Caco-2 (cell line): ENCODE results near the gene SYT11. TPM values are rescaled to one million over a fixed set of nuclear protein-coding genes. Genes with fewer than 3 reads are reported as not detected.

Source experiments
- BruUV-seq: library from RNA; stranded (reverse); fragments of 400-500 nt; replicated peaks from 2 replicates; lab custom pipeline; 2021; lab: Mats Ljungman, UMichigan
- CTCF ChIA-PET: fragments of 300-600 bp; sonication (Branson Sonifier 250); formaldehyde crosslinking; loops from one replicate; lab custom pipeline; 2022; ENCODE audit warnings: antibody characterized with exemption; lab: Charles Lee
- POLR2A ChIA-PET: fragments of 300-600 bp; sonication (Branson Sonifier 250); formaldehyde crosslinking; loops from one replicate; lab custom pipeline; 2022; ENCODE audit warnings: antibody characterized with exemption; lab: Charles Lee
- DNase-seq, 2 experiments: peaks; one replicate each; pipeline versions ENCODE4 v3.0.0 to v3.0.0-alpha.2; 2020 to 2022
- H3K27me3 ChIP-seq: replicated peaks from 2 replicates; pipeline ENCODE4 v1.6.0; 2011; ENCODE audit warnings: low read length; ENCODE audit not compliant: control insufficient read depth, insufficient read depth
- H3K36me3 ChIP-seq: 2 replicates; pipeline ENCODE4 v1.5.1; 2011; ENCODE audit warnings: low read length; ENCODE audit not compliant: control insufficient read depth, insufficient read depth
- H3K4me1 ChIP-seq: fragments of 250-450 bp; sonication (Bioruptor Pico); 2 replicates; pipeline ENCODE4 v1.5.1; 2020; ENCODE audit warnings: mild to moderate bottlenecking
- H3K4me3 ChIP-seq: 2 replicates; pipeline ENCODE4 v1.5.1; 2011; ENCODE audit warnings: low read depth, mild to moderate bottlenecking, control low read depth, low read length
- H3K9me3 ChIP-seq: fragments of 250-450 bp; sonication (Bioruptor Pico); 2 replicates; pipeline ENCODE4 v1.5.1; 2020; ENCODE audit warnings: mild to moderate bottlenecking, moderate library complexity
- H3K27ac Mint-ChIP-seq: one replicate; pipeline ENCODE4 v1.8.0; 2022; ENCODE audit warnings: mixed read lengths; ENCODE audit not compliant: unreplicated experiment
- H3K27me3 Mint-ChIP-seq: one replicate; pipeline ENCODE4 v1.8.0; 2022; ENCODE audit warnings: mixed read lengths; ENCODE audit not compliant: insufficient read depth, unreplicated experiment
- H3K36me3 Mint-ChIP-seq: one replicate; pipeline ENCODE4 v1.8.0; 2022; ENCODE audit warnings: mild to moderate bottlenecking, mixed read lengths; ENCODE audit not compliant: insufficient read depth, unreplicated experiment
- H3K4me1 Mint-ChIP-seq: one replicate; pipeline ENCODE4 v1.8.0; 2022; ENCODE audit warnings: low read depth, mixed read lengths; ENCODE audit not compliant: unreplicated experiment
- H3K4me3 Mint-ChIP-seq: one replicate; pipeline ENCODE4 v1.8.0; 2022; ENCODE audit warnings: mild to moderate bottlenecking, moderate library complexity, mixed read lengths; ENCODE audit not compliant: unreplicated experiment
- H3K9me3 Mint-ChIP-seq: one replicate; pipeline ENCODE4 v1.8.0; 2022; ENCODE audit warnings: mixed read lengths; ENCODE audit not compliant: unreplicated experiment
- intact Hi-C: fragments of 100-400 bp; cut with micrococcal nuclease; formaldehyde crosslinking; loops from one replicate; pipeline ENCODE4 v1.10.0; 2022; ENCODE audit not compliant: unreplicated experiment
- total RNA-seq: library from RNA; stranded (reverse); gene quantifications from 2 replicates; pipeline ENCODE4 v1.2.3, GENCODE V29; 2022
- TF ChIP-seq, protein P1 (sequence below), 2 experiments: fragments of 200-600 bp in 1 of 2; IDR thresholded peaks; 1 replicate in 1 of 2; 2 replicates in 1 of 2; pipeline versions ENCODE4 v1.5.1 to v1.8.0; 2011 to 2022; ENCODE audit warnings: antibody characterized with exemption in 1 of 2, control low read depth in 1 of 2, inconsistent platforms in 1 of 2, low read depth in 1 of 2, low read length in 1 of 2, mild to moderate bottlenecking in 1 of 2, moderate library complexity in 1 of 2; ENCODE audit not compliant: insufficient read depth in 1 of 2, severe bottlenecking in 1 of 2, unreplicated experiment in 1 of 2

The SYT11 gene
- total RNA-seq, 1 experiment from 2014 or later, result 0.05 TPM

GRCh38 chr1:155850345-155850744, 9.0 kb upstream of the SYT11 start:
- Histone ChIP-seq H3K9me3 (no peaks in the 10 kb centered on the region), H3K36me3 (peaks cover 5% of the 10 kb centered on the region), H3K4me1 (no peaks in the 10 kb centered on the region), H3K27me3 (no peaks in the 10 kb centered on the region), H3K4me3 (no peak overlapping the region)
- no peaks in the 10 kb centered on the region for H3K4me1 Mint-ChIP-seq
- no peaks in the 10 kb centered on the region for H3K9me3 Mint-ChIP-seq
- no peak overlapping the region for H3K27ac Mint-ChIP-seq
- H3K36me3 Mint-ChIP-seq, result peaks cover 75% of the 10 kb centered on the region
- intact Hi-C loops, result loop anchor here (10.0 kb wide), 1 partner anchor 64 kb away; the partner anchor contains the start of gene RIT1
- H3K4me3 Mint-ChIP-seq, result no peak overlapping the region
- ChIA-PET CTCF (no interaction called here), POLR2A (no interaction called here)
- DNase-seq, result no peak
- no TSS peak for BruUV-seq
- no peaks in the 10 kb centered on the region for H3K27me3 Mint-ChIP-seq
- TF ChIP-seq, protein P1, sequence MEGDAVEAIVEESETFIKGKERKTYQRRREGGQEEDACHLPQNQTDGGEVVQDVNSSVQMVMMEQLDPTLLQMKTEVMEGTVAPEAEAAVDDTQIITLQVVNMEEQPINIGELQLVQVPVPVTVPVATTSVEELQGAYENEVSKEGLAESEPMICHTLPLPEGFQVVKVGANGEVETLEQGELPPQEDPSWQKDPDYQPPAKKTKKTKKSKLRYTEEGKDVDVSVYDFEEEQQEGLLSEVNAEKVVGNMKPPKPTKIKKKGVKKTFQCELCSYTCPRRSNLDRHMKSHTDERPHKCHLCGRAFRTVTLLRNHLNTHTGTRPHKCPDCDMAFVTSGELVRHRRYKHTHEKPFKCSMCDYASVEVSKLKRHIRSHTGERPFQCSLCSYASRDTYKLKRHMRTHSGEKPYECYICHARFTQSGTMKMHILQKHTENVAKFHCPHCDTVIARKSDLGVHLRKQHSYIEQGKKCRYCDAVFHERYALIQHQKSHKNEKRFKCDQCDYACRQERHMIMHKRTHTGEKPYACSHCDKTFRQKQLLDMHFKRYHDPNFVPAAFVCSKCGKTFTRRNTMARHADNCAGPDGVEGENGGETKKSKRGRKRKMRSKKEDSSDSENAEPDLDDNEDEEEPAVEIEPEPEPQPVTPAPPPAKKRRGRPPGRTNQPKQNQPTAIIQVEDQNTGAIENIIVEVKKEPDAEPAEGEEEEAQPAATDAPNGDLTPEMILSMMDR (IDR thresholded peaks at IDR 0.05; ENCODE audit: insufficient read depth in 1 of 2, low read depth in 1 of 2, low read length in 1 of 2, severe bottlenecking in 1 of 2, unreplicated experiment in 1 of 2), result no peak

GRCh38 chr1:155856257-155856974, 3.0 kb upstream of the SYT11 start:
- Mint-ChIP-seq H3K27me3 (peaks cover 2% of the 10 kb centered on the region), H3K27ac (peak overlapping the region; percentile 95), H3K4me3 (peak overlapping the region; percentile 93), H3K4me1 (peaks cover 6% of the 10 kb centered on the region), H3K9me3 (no peaks in the 10 kb centered on the region), H3K36me3 (peaks cover 35% of the 10 kb centered on the region)
- ChIA-PET POLR2A (interaction anchor here (0.6 kb wide), 1 partner anchor 293 kb away, joined by 3 read pairs; no protein-coding TSS in a partner anchor), CTCF (no interaction called here)
- TF ChIP-seq, protein P1 (IDR thresholded peaks at IDR 0.05; ENCODE audit: insufficient read depth in 1 of 2, low read depth in 1 of 2, low read length in 1 of 2, severe bottlenecking in 1 of 2, unreplicated experiment in 1 of 2), result no peak
- DNase-seq, result no peak
- peak overlapping the region; percentile 99 for H3K4me3 ChIP-seq
- TSS peak; percentile 81 for BruUV-seq
- peaks cover 6% of the 10 kb centered on the region for H3K4me1 ChIP-seq
- no peaks in the 10 kb centered on the region for H3K9me3 ChIP-seq
- H3K27me3 ChIP-seq, result no peaks in the 10 kb centered on the region
- H3K36me3 ChIP-seq, result peaks cover 3% of the 10 kb centered on the region
- intact Hi-C loops, result loop anchor here (10.0 kb wide), 1 partner anchor 58 kb away; the partner anchor contains the start of gene RIT1

GRCh38 chr1:155856975-155857930, 2.1 kb upstream of the SYT11 start, which contains the start of gene GON4L:
Gene GON4L, minus strand, starts transcription at chr1:155857214. Its CDS starts 3,434 bp downstream, at chr1:155853780.
- peaks cover 2% of the 10 kb centered on the region for H3K27me3 Mint-ChIP-seq
- H3K27me3 ChIP-seq, result no peaks in the 10 kb centered on the region
- peak; percentile 87 to 88 for DNase-seq
- no peaks in the 10 kb centered on the region for H3K9me3 Mint-ChIP-seq
- intact Hi-C loops, result loop anchor here (10.0 kb wide), 1 partner anchor 58 kb away; the partner anchor contains the start of gene RIT1
- peaks cover 6% of the 10 kb centered on the region for H3K4me1 Mint-ChIP-seq
- H3K9me3 ChIP-seq, result no peaks in the 10 kb centered on the region
- H3K36me3 ChIP-seq, result peaks cover 3% of the 10 kb centered on the region
- TF ChIP-seq, protein P1 (IDR thresholded peaks at IDR 0.05; ENCODE audit: insufficient read depth in 1 of 2, low read depth in 1 of 2, low read length in 1 of 2, severe bottlenecking in 1 of 2, unreplicated experiment in 1 of 2), result no peak
- peaks cover 6% of the 10 kb centered on the region for H3K4me1 ChIP-seq
- H3K27ac Mint-ChIP-seq, result peak within 1 kb of the TSS; percentile 95
- POLR2A ChIA-PET, result interaction anchor here (0.5 to 0.7 kb wide), 3 partner anchors 33 to 794 kb away, joined by 3 to 9 read pairs (median 5); no protein-coding TSS in a partner anchor
- peak within 1 kb of the TSS; percentile 93 for H3K4me3 Mint-ChIP-seq
- CTCF ChIA-PET, result interaction anchor here (0.6 kb wide), 1 partner anchor 1563 kb away, joined by 6 read pairs; no protein-coding TSS in a partner anchor
- peaks cover 27% of the 10 kb centered on the region for H3K36me3 Mint-ChIP-seq
- peak within 1 kb of the TSS; percentile 99 for H3K4me3 ChIP-seq
- BruUV-seq, result no TSS peak
